Type B pancreatic cell (in vitro differentiated cells): Measurements from ENCODE around the gene IGFBP4. TPM values are rescaled to one million over a fixed set of nuclear protein-coding genes. Genes with fewer than 3 reads are reported as not detected.
"Not testable (repeated sequence)": the region's sequence is repeated elsewhere in the genome, so short reads cannot be mapped to it uniquely, and the experiment has no call there.

Source experiments
- DNase-seq: peaks from one replicate; pipeline ENCODE4 v3.0.0; 2021; ENCODE audit warnings: mixed read lengths; ENCODE audit not compliant: unreplicated experiment; ENCODE audit errors: extremely low spot score
- H3K27ac Mint-ChIP-seq: 2 replicates; pipeline ENCODE4 v1.8.0; 2021; ENCODE audit warnings: mild to moderate bottlenecking, mixed read lengths
- H3K27me3 Mint-ChIP-seq: 2 replicates; pipeline ENCODE4 v1.8.0; 2021; ENCODE audit warnings: mixed read lengths
- H3K36me3 Mint-ChIP-seq: 2 replicates; pipeline ENCODE4 v1.8.0; 2021; ENCODE audit warnings: mixed read lengths
- H3K4me1 Mint-ChIP-seq: one replicate; pipeline ENCODE4 v1.8.0; 2021; ENCODE audit warnings: mixed read lengths; ENCODE audit not compliant: unreplicated experiment
- H3K4me3 Mint-ChIP-seq: 2 replicates; pipeline ENCODE4 v1.8.0; 2021; ENCODE audit warnings: mild to moderate bottlenecking, mixed read lengths
- H3K9me3 Mint-ChIP-seq: 2 replicates; pipeline ENCODE4 v1.8.0; 2021; ENCODE audit warnings: mixed read lengths
- total RNA-seq: library from RNA; stranded (reverse); gene quantifications from 2 replicates; pipeline ENCODE4 v1.2.1, GENCODE V29; 2021; ENCODE audit warnings: low replicate concordance
- TF ChIP-seq, protein P1 (sequence below): fragments of 200-600 bp; sonication (generic); conservative IDR thresholded peaks from 2 replicates; pipeline ENCODE4 v1.5.0; 2021; ENCODE audit warnings: antibody characterized with exemption, mild to moderate bottlenecking

Gene IGFBP4
- total RNA-seq, 1 donor from 2014 or later: 78.2 TPM

- no peak overlapping the region for H3K4me3 Mint-ChIP-seq
- H3K27me3 Mint-ChIP-seq: no peaks in the 10 kb centered on the region
- peaks cover 7% of the 10 kb centered on the region for H3K36me3 Mint-ChIP-seq
- no peak overlapping the region for H3K27ac Mint-ChIP-seq
- TF ChIP-seq, protein P1, sequence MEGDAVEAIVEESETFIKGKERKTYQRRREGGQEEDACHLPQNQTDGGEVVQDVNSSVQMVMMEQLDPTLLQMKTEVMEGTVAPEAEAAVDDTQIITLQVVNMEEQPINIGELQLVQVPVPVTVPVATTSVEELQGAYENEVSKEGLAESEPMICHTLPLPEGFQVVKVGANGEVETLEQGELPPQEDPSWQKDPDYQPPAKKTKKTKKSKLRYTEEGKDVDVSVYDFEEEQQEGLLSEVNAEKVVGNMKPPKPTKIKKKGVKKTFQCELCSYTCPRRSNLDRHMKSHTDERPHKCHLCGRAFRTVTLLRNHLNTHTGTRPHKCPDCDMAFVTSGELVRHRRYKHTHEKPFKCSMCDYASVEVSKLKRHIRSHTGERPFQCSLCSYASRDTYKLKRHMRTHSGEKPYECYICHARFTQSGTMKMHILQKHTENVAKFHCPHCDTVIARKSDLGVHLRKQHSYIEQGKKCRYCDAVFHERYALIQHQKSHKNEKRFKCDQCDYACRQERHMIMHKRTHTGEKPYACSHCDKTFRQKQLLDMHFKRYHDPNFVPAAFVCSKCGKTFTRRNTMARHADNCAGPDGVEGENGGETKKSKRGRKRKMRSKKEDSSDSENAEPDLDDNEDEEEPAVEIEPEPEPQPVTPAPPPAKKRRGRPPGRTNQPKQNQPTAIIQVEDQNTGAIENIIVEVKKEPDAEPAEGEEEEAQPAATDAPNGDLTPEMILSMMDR: no peak
- H3K9me3 Mint-ChIP-seq: no peaks in the 10 kb centered on the region
- no peak for DNase-seq
- peaks cover under 1% of the 10 kb centered on the region for H3K4me1 Mint-ChIP-seq
These were observed 33.2 kb upstream of the IGFBP4 start for GRCh38 chr17:40410082-40410481.

- Mint-ChIP-seq H3K36me3 (peaks cover 11% of the 10 kb centered on the region), H3K9me3 (no peaks in the 10 kb centered on the region), H3K4me3 (no peak overlapping the region), H3K27me3 (no peaks in the 10 kb centered on the region), H3K27ac (no peak overlapping the region), H3K4me1 (peaks cover 13% of the 10 kb centered on the region)
- TF ChIP-seq, protein P1: no peak
- no peak for DNase-seq
These were observed 31.4 kb upstream of the IGFBP4 start for GRCh38 chr17:40411821-40412220.

DNA sequence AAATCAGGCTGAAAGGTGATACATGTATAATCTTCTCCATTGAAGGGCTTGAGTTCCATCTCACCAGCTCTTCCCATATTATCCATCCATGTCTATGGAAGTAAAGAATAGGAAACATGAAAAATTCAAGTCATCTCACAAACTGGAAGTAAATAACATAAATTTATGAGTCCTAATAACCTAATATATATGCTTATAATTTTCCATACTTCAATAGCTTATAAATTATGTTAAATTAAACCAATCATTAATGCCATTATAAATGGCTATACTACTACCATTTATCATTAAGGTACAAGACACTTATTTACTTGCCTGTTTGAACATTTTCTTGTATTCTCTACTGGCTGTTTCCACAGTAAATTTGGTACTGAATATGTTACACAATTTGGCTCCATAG is 30.4 kb upstream of the IGFBP4 start:
- TF ChIP-seq, protein P1: no peak
- no peaks in the 10 kb centered on the region for H3K9me3 Mint-ChIP-seq
- peaks cover 16% of the 10 kb centered on the region for H3K4me1 Mint-ChIP-seq
- no peak for DNase-seq
- no peak overlapping the region for H3K4me3 Mint-ChIP-seq
- H3K36me3 Mint-ChIP-seq: peaks cover 11% of the 10 kb centered on the region
- no peaks in the 10 kb centered on the region for H3K27me3 Mint-ChIP-seq
- no peak overlapping the region for H3K27ac Mint-ChIP-seq

DNA sequence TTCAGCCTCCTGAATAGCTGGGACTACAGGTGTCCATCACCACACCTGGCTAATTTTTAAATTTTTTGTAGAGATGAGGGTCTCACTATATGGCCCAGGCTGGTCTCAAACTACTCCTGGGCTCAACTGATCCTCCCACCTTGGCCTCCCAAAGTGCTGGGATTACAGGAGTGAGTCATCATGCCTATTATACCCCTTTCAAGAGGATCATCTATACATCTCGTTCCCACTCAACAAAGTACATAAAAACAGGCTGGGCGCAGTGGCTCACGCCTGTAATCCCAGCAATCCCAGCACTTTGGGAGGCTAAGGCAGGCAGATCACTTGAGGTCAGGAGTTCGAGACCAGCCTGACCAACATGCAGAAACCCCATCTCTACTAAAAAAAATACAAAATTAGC is 28.9 kb upstream of the IGFBP4 start:
- Mint-ChIP-seq H3K4me1 (peaks cover 21% of the 10 kb centered on the region), H3K36me3 (peaks cover 11% of the 10 kb centered on the region)

DNA sequence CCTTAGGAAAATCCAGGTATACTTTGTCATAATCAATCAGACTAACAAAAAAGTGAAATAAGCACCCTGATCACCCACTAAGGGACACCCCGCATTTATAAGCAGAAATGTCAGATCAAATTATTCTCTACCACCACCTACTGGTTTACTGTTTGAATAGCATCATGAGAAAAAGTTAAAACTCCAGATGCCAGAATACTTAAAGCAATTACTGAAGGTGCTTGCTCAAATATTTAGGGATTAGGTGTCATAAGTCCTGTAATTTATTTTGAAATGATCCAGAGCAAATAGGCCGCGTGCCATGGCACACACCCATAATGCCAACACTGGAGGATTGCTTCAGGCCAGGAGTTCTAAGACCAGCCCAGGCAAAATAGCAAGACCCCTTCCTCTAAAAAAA is 27.9 kb upstream of the IGFBP4 start:
- DNase-seq: no peak
- H3K27ac Mint-ChIP-seq: peak overlapping the region; percentile 18
- TF ChIP-seq, protein P1: peak; percentile 79
- H3K36me3 Mint-ChIP-seq: peaks cover 11% of the 10 kb centered on the region
- H3K4me3 Mint-ChIP-seq: peak overlapping the region; percentile 80
- H3K9me3 Mint-ChIP-seq: no peaks in the 10 kb centered on the region
- no peaks in the 10 kb centered on the region for H3K27me3 Mint-ChIP-seq
- peaks cover 26% of the 10 kb centered on the region for H3K4me1 Mint-ChIP-seq

More for the DNA sequence above, 28.9 kb upstream of the IGFBP4 start:
- not testable (repeated sequence) for H3K27ac Mint-ChIP-seq, H3K9me3 Mint-ChIP-seq, H3K4me3 Mint-ChIP-seq, DNase-seq, H3K27me3 Mint-ChIP-seq

- Mint-ChIP-seq H3K27ac (peak overlapping the region; percentile 84), H3K4me3 (peak overlapping the region; percentile 98), H3K4me1 (peaks cover 26% of the 10 kb centered on the region), H3K36me3 (peaks cover 11% of the 10 kb centered on the region), H3K9me3 (no peaks in the 10 kb centered on the region), H3K27me3 (no peaks in the 10 kb centered on the region)
- TF ChIP-seq, protein P1: no peak
- no peak for DNase-seq
These were observed 26.6 kb upstream of the IGFBP4 start for GRCh38 chr17:40416671-40417070.
